Caki2 (cell line): ENCODE measurements around the gene EGFL6. TPM values are rescaled to one million over a fixed set of nuclear protein-coding genes. Genes with fewer than 3 reads are reported as not detected.

Source experiments
- DNase-seq: peaks from one replicate; pipeline ENCODE4 v3.0.0-alpha.2; 2015; ENCODE audit warnings: low read depth
- in situ Hi-C: cut with HindIII; loops from 2 replicates; pipeline ENCODE4 v1.10.0; 2016; ENCODE audit warnings: low sequenced_read_pairs, low pct_unique_long_range_greater_than_20kb, mixed read lengths
- total RNA-seq: library from RNA; depleted of rRNA; stranded (reverse); fragments of >200 nt; shearing (Covaris generic); gene quantifications from 2 replicates; pipeline ENCODE4 v1.2.3, GENCODE V29; 2014; ENCODE audit warnings: low replicate concordance; rRNA removed

Gene EGFL6
- not detected in 2 replicates for total RNA-seq

DNA sequence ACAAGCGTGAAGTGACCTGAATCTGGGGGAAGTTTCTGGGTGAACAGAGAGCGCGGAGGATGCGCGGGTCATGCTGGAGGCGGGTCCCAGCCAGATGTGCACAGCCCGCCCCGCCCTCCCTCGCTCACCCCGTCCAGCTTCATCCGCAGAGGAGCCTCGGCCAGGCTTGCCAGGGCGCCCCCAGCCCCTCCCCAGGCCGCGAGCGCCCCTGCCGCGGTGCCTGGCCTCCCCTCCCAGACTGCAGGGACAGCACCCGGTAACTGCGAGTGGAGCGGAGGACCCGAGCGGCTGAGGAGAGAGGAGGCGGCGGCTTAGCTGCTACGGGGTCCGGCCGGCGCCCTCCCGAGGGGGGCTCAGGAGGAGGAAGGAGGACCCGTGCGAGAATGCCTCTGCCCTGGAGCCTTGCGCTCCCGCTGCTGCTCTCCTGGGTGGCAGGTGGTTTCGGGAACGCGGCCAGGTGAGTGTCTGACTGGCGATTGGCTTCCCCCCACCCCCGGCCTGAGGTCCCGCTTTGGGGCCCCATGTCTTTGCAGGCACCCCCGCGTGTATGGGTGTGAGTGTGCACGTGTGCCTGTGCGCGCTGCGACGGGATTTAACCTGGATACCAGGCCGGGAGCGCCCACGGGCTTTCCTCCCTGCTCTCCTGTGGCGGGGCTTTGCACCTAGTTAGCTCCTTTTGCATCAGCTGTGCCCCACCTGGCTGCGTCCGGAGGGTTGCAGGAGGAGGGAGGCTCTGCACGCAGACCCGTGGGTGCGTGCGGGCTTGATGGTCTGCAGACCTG is at the start of gene EGFL6:
Gene EGFL6 (plus strand): TSS at position 123 of the 782 bp plus-strand sequence. CDS start 261 bp downstream, at position 384.
- in situ Hi-C loops: no loop called here
- no peak for DNase-seq

- no peak for DNase-seq
Measured at GRCh38 chrX:13520351-13520750, 49.0 kb upstream of the EGFL6 start.

GRCh38 chrX:13520936-13521335 is 48.5 kb upstream of the EGFL6 start:
- DNase-seq: no peak
- in situ Hi-C loops: no loop called here

More at GRCh38 chrX:13520351-13520750, 49.0 kb upstream of the EGFL6 start:
- in situ Hi-C loops: no loop called here

GRCh38 chrX:13522811-13523210 is 46.6 kb upstream of the EGFL6 start:
- DNase-seq: no peak
- in situ Hi-C loops: no loop called here

DNA sequence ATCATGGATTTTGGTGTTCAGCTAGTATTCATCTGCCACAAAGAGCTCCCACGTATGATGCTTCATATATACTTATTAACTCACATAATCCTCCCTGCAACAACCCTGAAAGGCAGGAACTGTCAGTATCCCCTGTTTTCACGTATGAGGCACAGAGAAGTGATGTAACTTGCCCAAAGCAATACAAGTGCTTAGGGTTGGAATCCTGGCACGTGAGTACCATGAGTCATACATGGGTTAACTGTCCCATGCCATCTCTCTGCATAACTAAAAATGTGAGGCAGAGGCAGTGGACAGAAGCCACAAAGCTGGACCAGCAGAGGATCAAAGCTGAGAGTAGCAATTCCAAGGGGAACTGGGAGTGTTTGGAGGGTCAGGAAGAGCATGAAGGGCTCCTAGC is 35.7 kb upstream of the EGFL6 start:
- DNase-seq: peak; percentile 12
- in situ Hi-C loops: no loop called here

DNA sequence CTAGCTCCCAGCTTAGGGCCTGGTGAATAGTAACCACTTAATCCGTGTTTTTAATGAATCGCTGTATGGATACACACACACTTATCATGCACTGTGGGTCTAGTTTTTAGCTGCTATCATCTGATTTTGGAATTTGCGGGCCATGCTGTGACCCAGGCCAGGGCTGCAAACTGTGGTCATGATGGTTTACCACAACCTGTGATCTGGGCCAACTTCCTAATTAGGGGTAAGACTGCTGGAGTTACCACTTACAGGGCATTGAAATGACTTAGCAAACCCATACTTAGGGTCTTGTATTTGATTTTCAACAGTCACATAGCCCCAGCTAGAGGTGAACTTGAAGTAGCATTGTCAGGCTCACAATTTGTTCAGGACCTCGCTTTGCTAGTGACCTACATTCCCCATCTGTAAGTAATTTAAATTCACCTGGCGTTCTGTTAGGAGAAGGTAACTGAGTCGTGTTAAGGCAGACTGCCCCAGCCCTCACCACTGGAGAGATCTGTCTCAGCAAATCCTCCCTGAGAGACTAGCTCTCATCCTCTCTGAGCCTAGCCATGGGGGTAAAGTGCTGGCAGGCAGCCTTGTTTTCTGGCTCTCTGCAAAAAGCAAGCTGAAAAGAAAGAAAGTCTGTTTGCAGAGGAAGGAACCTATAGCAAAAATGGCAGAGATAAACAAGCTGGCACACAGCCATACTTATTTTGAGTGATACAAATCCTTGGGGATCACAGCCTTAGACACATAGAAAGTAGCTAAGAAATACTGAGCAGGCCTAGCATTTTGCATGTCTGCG is 33.8 kb upstream of the EGFL6 start:
- in situ Hi-C loops: no loop called here
- no peak for DNase-seq

- in situ Hi-C loops: no loop called here
- no peak for DNase-seq
Measured at GRCh38 chrX:13536551-13536950, 32.9 kb upstream of the EGFL6 start.

GRCh38 chrX:13538414-13538813 is 31.0 kb upstream of the EGFL6 start:
- no peak for DNase-seq
- in situ Hi-C loops: no loop called here

GRCh38 chrX:13540602-13541001 is 28.8 kb upstream of the EGFL6 start:
- in situ Hi-C loops: no loop called here
- no peak for DNase-seq

DNA sequence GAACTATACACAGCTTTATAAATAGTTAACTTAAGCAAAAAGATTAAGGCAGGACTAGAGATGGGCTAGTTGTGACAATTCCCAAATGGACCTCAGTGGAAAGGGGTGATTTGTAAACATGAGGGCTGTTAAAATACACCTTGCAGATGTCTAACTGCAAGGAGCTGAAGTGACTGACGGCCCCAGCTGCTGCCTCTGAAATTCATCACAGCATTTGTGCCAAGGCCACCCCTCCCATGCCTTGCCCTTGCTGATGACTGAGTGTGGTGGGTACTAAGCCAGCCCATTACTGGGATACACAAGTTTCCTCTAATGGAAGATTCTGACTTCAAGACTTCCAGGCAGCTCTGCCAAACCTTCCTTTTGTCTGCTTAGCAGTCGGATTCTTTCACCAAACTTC is 23.7 kb upstream of the EGFL6 start:
- in situ Hi-C loops: no loop called here
- DNase-seq: no peak

GRCh38 chrX:13547671-13548070 is 21.7 kb upstream of the EGFL6 start:
- in situ Hi-C loops: no loop called here
- no peak for DNase-seq

- no peak for DNase-seq
- in situ Hi-C loops: no loop called here
Measured at GRCh38 chrX:13550346-13550745, 19.1 kb upstream of the EGFL6 start.

DNA sequence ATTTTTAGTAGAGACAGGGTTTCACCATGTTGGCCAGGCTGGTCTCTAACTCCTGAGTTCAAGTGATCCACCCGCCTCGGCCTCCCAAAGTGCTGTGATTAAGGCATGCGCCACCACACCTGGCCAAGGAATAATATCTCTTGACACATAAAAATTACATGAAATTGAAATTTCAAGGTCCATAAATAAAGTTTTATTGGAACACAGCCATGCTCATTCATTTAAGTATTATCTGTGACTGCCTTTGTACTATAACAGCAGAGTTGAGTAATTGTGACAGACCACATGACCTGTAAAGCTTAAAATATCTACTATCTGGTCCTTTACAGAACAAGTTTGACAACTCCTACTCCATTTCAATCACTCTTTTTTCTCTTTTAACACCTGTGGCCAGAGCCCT is 17.8 kb upstream of the EGFL6 start:
- in situ Hi-C loops: no loop called here
- no peak for DNase-seq

GRCh38 chrX:13552892-13553291 is 16.5 kb upstream of the EGFL6 start:
- no peak for DNase-seq
- in situ Hi-C loops: no loop called here

- no peak for DNase-seq
- in situ Hi-C loops: no loop called here
Measured at GRCh38 chrX:13565511-13565910, 3.9 kb upstream of the EGFL6 start.

- no peak for DNase-seq
- in situ Hi-C loops: no loop called here
Measured at GRCh38 chrX:13570261-13570605, 832 bp downstream of the EGFL6 start.

- no peak for DNase-seq
- in situ Hi-C loops: no loop called here
Measured at GRCh38 chrX:13571136-13571535, 1.7 kb downstream of the EGFL6 start.

DNA sequence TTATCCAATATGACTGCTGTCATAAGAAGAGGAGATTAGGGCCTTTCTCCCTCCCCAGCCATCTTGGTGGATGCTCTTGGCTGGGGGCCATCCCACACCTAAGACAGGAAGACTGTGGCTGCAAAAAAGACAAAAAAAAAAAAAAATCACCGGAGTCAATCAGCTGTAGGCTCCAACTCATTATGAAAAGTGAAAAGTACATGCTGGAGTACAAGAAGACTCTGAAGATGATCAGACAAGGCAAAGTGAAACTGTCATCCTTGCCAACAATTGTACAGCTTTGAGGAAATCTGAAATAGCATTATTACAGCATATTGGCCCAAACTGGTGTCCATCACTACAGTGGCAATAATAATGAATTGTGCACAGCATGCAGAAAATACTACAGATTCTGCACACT is 5.2 kb downstream of the EGFL6 start:
- in situ Hi-C loops: no loop called here
- no peak for DNase-seq

- in situ Hi-C loops: no loop called here
- no peak for DNase-seq
Measured at GRCh38 chrX:13579661-13580060, 10.3 kb downstream of the EGFL6 start.

DNA sequence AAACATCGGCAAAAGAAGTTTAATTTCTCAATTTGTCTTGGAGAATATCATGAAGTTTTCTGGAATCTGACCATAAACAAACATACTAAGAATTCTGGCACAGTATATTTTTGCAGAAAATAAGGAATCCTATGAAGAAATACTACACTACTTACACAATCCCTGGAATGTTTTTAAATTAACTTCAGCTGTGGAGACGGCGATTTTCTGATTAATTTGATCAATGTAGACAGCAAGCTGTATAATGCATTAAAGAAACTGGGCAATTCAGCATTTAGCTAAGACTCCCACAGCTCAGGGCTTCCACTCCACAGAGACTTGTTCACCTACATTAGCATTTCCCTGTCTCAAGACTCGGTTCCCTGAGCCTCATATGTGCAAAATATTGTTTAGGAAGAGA is 12.2 kb downstream of the EGFL6 start:
- DNase-seq: no peak
- in situ Hi-C loops: no loop called here
